Measurements from ENCODE around the gene ZBTB39.
"Not testable (repeated sequence)": the region's sequence is repeated elsewhere in the genome, so short reads cannot be mapped to it uniquely, and the experiment has no call there.

Gene ZBTB39

GRCh38 chr12:57031789-57032188 is 25.4 kb upstream of the ZBTB39 start:
- no peak for DNase-seq (ENCODE audit: low spot score)

GRCh38 chr12:57031138-57031725 is 24.9 kb upstream of the ZBTB39 start:
- no peak for DNase-seq (ENCODE audit: low spot score)

- no peak for DNase-seq (ENCODE audit: low spot score)
Observed at GRCh38 chr12:57029457-57029856, 23.1 kb upstream of the ZBTB39 start.

GRCh38 chr12:57027805-57028153 is 21.4 kb upstream of the ZBTB39 start:
- DNase-seq (ENCODE audit: low spot score), result no peak

GRCh38 chr12:57027011-57027804 is 20.9 kb upstream of the ZBTB39 start:
- DNase-seq (ENCODE audit: low spot score), result no peak

GRCh38 chr12:57025196-57025595 is 18.9 kb upstream of the ZBTB39 start:
- DNase-seq (ENCODE audit: low spot score), result no peak

- not testable (repeated sequence) for DNase-seq (ENCODE audit: low spot score)
Observed at GRCh38 chr12:57022324-57022723, 16.0 kb upstream of the ZBTB39 start.

GRCh38 chr12:57019983-57020719 is 13.8 kb upstream of the ZBTB39 start:
- DNase-seq (ENCODE audit: low spot score), result no peak

GRCh38 chr12:57018906-57019305 is 12.6 kb upstream of the ZBTB39 start:
- no peak for DNase-seq (ENCODE audit: low spot score)

GRCh38 chr12:57018353-57018752 is 12.0 kb upstream of the ZBTB39 start:
- not testable (repeated sequence) for DNase-seq (ENCODE audit: low spot score)

GRCh38 chr12:57016348-57016747 is 10.0 kb upstream of the ZBTB39 start, which contains the start of gene TAC3:
TSS of gene TAC3 (minus strand) at chr12:57016529. CDS start at chr12:57015797, 732 bp downstream.
- DNase-seq (ENCODE audit: low spot score), result no peak

GRCh38 chr12:57012600-57013465 is 6.5 kb upstream of the ZBTB39 start:
- DNase-seq (ENCODE audit: low spot score), result no peak

- DNase-seq (ENCODE audit: low spot score), result no peak
Observed at GRCh38 chr12:57011438-57012424, 5.4 kb upstream of the ZBTB39 start.

- DNase-seq (ENCODE audit: low spot score), result no peak
Observed at GRCh38 chr12:57010627-57011247, 4.4 kb upstream of the ZBTB39 start.

GRCh38 chr12:57009949-57010626 is 3.7 kb upstream of the ZBTB39 start:
- DNase-seq (ENCODE audit: low spot score), result no peak

- DNase-seq (ENCODE audit: low spot score), result peak; percentile 56
Observed at GRCh38 chr12:57008178-57008577, 1.8 kb upstream of the ZBTB39 start.

GRCh38 chr12:57006809-57007475 is 596 bp upstream of the ZBTB39 start:
- DNase-seq (ENCODE audit: low spot score), result no peak

- no peak for DNase-seq (ENCODE audit: low spot score)
Observed at GRCh38 chr12:57004651-57005050, 1.7 kb downstream of the ZBTB39 start.

GRCh38 chr12:57003395-57003794 is 3.0 kb downstream of the ZBTB39 start:
- DNase-seq (ENCODE audit: low spot score), result no peak

Measured in putamen (tissue), 1 donor.